Measurements from ENCODE around the gene TSLP.

GRCh38 chr5:111066261-111066938, 5.1 kb upstream of the TSLP start:
- TF ChIP-seq CEBPB (IDR thresholded peaks at IDR 0.05; ENCODE audit: low read depth, low read length) (no peak), MAZ (IDR thresholded peaks at IDR 0.05; ENCODE audit: borderline replicate concordance, low read depth, low read length) (no peak), NFE2L2 (IDR thresholded peaks at IDR 0.05; ENCODE audit: low read depth, low read length) (no peak), RAD21 (IDR thresholded peaks at IDR 0.05; ENCODE audit: low read length) (no peak), CTCF (conservative IDR thresholded peaks at IDR 0.05; ENCODE audit: low read depth, low read length) (no peak)
